ENCODE data around the gene DLEC1.

Gene DLEC1

GRCh38 chr3:38043486-38043885 is 4.5 kb downstream of the DLEC1 start:
- H3K9ac ChIP-seq (ENCODE audit: low read depth, low read length, poor library complexity) = no peak overlapping the region
- no peak overlapping the region for H2BK12ac ChIP-seq (ENCODE audit: low read length)
- H2BK15ac ChIP-seq (ENCODE audit: low read length) = no peak overlapping the region
- no peaks in the 10 kb centered on the region for H3K79me1 ChIP-seq (ENCODE audit: low read depth, low read length)
- no peak overlapping the region for H3K18ac ChIP-seq (ENCODE audit: low read length)
- H2BK5ac ChIP-seq (ENCODE audit: low read length) = no peak overlapping the region
- no CpG with 5 or more reads among the region's 4 CpGs for WGBS, 2 donors (ENCODE audit: extremely low coverage in 2 of 2, insufficient read length in 2 of 2, insufficient replicate concordance in 1 of 2)
- H3K9me3 ChIP-seq (replicated peaks in 1 of 2; ENCODE audit: control insufficient read depth in 2 of 2, insufficient read depth in 1 of 2, low read depth in 1 of 2, low read length in 2 of 2) = no peaks in the 10 kb centered on the region
- H4K8ac ChIP-seq (ENCODE audit: low read depth, low read length) = no peak overlapping the region
- no peak overlapping the region for H3K14ac ChIP-seq (ENCODE audit: low read length)
- H3K27me3 ChIP-seq (ENCODE audit: control insufficient read depth in 3 of 3, insufficient read depth in 3 of 3, low read depth in 1 of 3, low read length in 3 of 3) = peaks cover 2 to 35% (median 17%) of the 10 kb centered on the region in 3 experiments
- DNase-seq (ENCODE audit: low spot score) = no peak
- H4K91ac ChIP-seq (ENCODE audit: low read depth, low read length, poor library complexity) = no peak overlapping the region
- no peak overlapping the region for H2AFZ ChIP-seq (ENCODE audit: low read length)
- H3K4me1 ChIP-seq (ENCODE audit: control insufficient read depth in 2 of 2, insufficient read depth in 1 of 2, low read depth in 1 of 2, low read length in 2 of 2) = peaks cover 0 to 3% of the 10 kb centered on the region in 2 donors
- H2AK5ac ChIP-seq (ENCODE audit: low read depth, low read length) = no peak overlapping the region
- H3K23ac ChIP-seq (ENCODE audit: low read depth, low read length, poor library complexity) = no peak overlapping the region
- H2BK120ac ChIP-seq (ENCODE audit: low read depth, low read length) = no peak overlapping the region
- H3K4ac ChIP-seq (ENCODE audit: low read length) = no peak overlapping the region
- H3K4me2 ChIP-seq (ENCODE audit: insufficient read depth, low read length, poor library complexity, severe bottlenecking) = no peak overlapping the region
- H3K36me3 ChIP-seq (replicated peaks in 1 of 2; ENCODE audit: control insufficient read depth in 2 of 2, insufficient read depth in 2 of 2, low read length in 2 of 2) = no peaks in the 10 kb centered on the region
- H3K27ac ChIP-seq (replicated peaks; ENCODE audit: low read length) = no peak overlapping the region
- no peak overlapping the region for H3K4me3 ChIP-seq (ENCODE audit: low read length in 2 of 2)

- Histone ChIP-seq H3K23ac (ENCODE audit: low read depth, low read length, poor library complexity) (no peak overlapping the region), H3K9me3 (replicated peaks in 1 of 2; ENCODE audit: control insufficient read depth in 2 of 2, insufficient read depth in 1 of 2, low read depth in 1 of 2, low read length in 2 of 2) (no peaks in the 10 kb centered on the region), H2BK5ac (ENCODE audit: low read length) (no peak overlapping the region), H4K91ac (ENCODE audit: low read depth, low read length, poor library complexity) (no peak overlapping the region), H3K4me3 (ENCODE audit: low read length in 2 of 2) (no peak overlapping the region), H2AFZ (ENCODE audit: low read length) (no peak overlapping the region), H2AK5ac (ENCODE audit: low read depth, low read length) (no peak overlapping the region), H3K27me3 (ENCODE audit: control insufficient read depth in 3 of 3, insufficient read depth in 3 of 3, low read depth in 1 of 3, low read length in 3 of 3) (peaks cover 0 to 20% (median 0%) of the 10 kb centered on the region in 3 experiments), H3K4ac (ENCODE audit: low read length) (no peak overlapping the region), H3K36me3 (replicated peaks in 1 of 2; ENCODE audit: control insufficient read depth in 2 of 2, insufficient read depth in 2 of 2, low read length in 2 of 2) (no peaks in the 10 kb centered on the region), H3K4me2 (ENCODE audit: insufficient read depth, low read length, poor library complexity, severe bottlenecking) (no peak overlapping the region), H3K14ac (ENCODE audit: low read length) (no peak overlapping the region), H4K8ac (ENCODE audit: low read depth, low read length) (no peak overlapping the region), H3K18ac (ENCODE audit: low read length) (no peak overlapping the region), H2BK15ac (ENCODE audit: low read length) (no peak overlapping the region), H3K27ac (replicated peaks; ENCODE audit: low read length) (no peak overlapping the region), H3K79me1 (ENCODE audit: low read depth, low read length) (no peaks in the 10 kb centered on the region), H2BK12ac (ENCODE audit: low read length) (no peak overlapping the region), H2BK120ac (ENCODE audit: low read depth, low read length) (no peak overlapping the region), H3K9ac (ENCODE audit: low read depth, low read length, poor library complexity) (no peak overlapping the region), H3K4me1 (ENCODE audit: control insufficient read depth in 2 of 2, insufficient read depth in 1 of 2, low read depth in 1 of 2, low read length in 2 of 2) (peaks cover 0 to 7% of the 10 kb centered on the region in 2 donors)
- no CpG with 5 or more reads among the region's 4 CpGs for WGBS, 2 donors (ENCODE audit: extremely low coverage in 2 of 2, insufficient read length in 2 of 2, insufficient replicate concordance in 1 of 2)
- no peak for DNase-seq (ENCODE audit: low spot score)
These were observed 7.0 kb downstream of the DLEC1 start for GRCh38 chr3:38046027-38046426.

DNA sequence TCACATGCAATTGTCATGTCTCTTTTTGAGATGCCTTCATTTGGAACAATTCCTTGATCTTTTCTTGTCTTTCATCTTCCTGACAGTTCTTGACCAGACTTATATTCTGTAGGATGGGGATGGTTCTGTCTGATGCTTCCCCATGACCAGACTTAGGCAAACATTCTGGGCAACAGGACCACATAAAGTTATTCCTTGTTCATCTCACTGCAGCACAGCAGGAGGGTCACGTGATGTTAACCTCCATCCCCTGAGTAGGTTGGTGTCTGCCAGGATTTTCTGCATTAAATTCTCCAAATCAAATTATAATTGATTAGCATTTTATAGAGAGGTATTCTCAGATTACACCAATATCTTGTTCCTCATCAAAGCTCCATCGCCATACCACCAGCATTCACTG is 7.8 kb downstream of the DLEC1 start:
- no peak for DNase-seq (ENCODE audit: low spot score)
- Histone ChIP-seq H3K23ac (ENCODE audit: low read depth, low read length, poor library complexity) (no peak overlapping the region), H3K36me3 (replicated peaks in 1 of 2; ENCODE audit: control insufficient read depth in 2 of 2, insufficient read depth in 2 of 2, low read length in 2 of 2) (no peaks in the 10 kb centered on the region), H2BK12ac (ENCODE audit: low read length) (no peak overlapping the region), H3K4me2 (ENCODE audit: insufficient read depth, low read length, poor library complexity, severe bottlenecking) (no peak overlapping the region), H3K27me3 (ENCODE audit: control insufficient read depth in 3 of 3, insufficient read depth in 3 of 3, low read depth in 1 of 3, low read length in 3 of 3) (peaks cover 0 to 20% (median 0%) of the 10 kb centered on the region in 3 experiments), H3K4me1 (ENCODE audit: control insufficient read depth in 2 of 2, insufficient read depth in 1 of 2, low read depth in 1 of 2, low read length in 2 of 2) (peaks cover 0 to 7% of the 10 kb centered on the region in 2 donors), H3K9ac (ENCODE audit: low read depth, low read length, poor library complexity) (no peak overlapping the region), H3K4me3 (ENCODE audit: low read length in 2 of 2) (no peak overlapping the region), H3K27ac (replicated peaks; ENCODE audit: low read length) (no peak overlapping the region), H3K79me1 (ENCODE audit: low read depth, low read length) (no peaks in the 10 kb centered on the region), H3K14ac (ENCODE audit: low read length) (no peak overlapping the region), H2AK5ac (ENCODE audit: low read depth, low read length) (no peak overlapping the region), H4K8ac (ENCODE audit: low read depth, low read length) (no peak overlapping the region), H2BK120ac (ENCODE audit: low read depth, low read length) (no peak overlapping the region), H2AFZ (ENCODE audit: low read length) (no peak overlapping the region), H3K4ac (ENCODE audit: low read length) (no peak overlapping the region), H4K91ac (ENCODE audit: low read depth, low read length, poor library complexity) (no peak overlapping the region), H3K9me3 (replicated peaks in 1 of 2; ENCODE audit: control insufficient read depth in 2 of 2, insufficient read depth in 1 of 2, low read depth in 1 of 2, low read length in 2 of 2) (peaks cover 0 to 4% of the 10 kb centered on the region in 2 donors), H2BK5ac (ENCODE audit: low read length) (no peak overlapping the region), H2BK15ac (ENCODE audit: low read length) (no peak overlapping the region), H3K18ac (ENCODE audit: low read length) (no peak overlapping the region)
- WGBS, 2 donors (ENCODE audit: extremely low coverage in 2 of 2, insufficient read length in 2 of 2, insufficient replicate concordance in 1 of 2) = no CpG with 5 or more reads among the region's 2 CpGs

- no peak overlapping the region for H4K8ac ChIP-seq (ENCODE audit: low read depth, low read length)
- no peak overlapping the region for H3K4me2 ChIP-seq (ENCODE audit: insufficient read depth, low read length, poor library complexity, severe bottlenecking)
- H2AFZ ChIP-seq (ENCODE audit: low read length) = no peak overlapping the region
- no CpG with 5 or more reads among the region's 2 CpGs for WGBS, 2 donors (ENCODE audit: extremely low coverage in 2 of 2, insufficient read length in 2 of 2, insufficient replicate concordance in 1 of 2)
- no peak overlapping the region for H3K23ac ChIP-seq (ENCODE audit: low read depth, low read length, poor library complexity)
- H3K27me3 ChIP-seq (ENCODE audit: control insufficient read depth in 3 of 3, insufficient read depth in 3 of 3, low read depth in 1 of 3, low read length in 3 of 3) = peaks cover 0 to 20% (median 0%) of the 10 kb centered on the region in 3 experiments
- H2BK12ac ChIP-seq (ENCODE audit: low read length) = no peak overlapping the region
- no peak overlapping the region for H3K18ac ChIP-seq (ENCODE audit: low read length)
- no peak overlapping the region for H3K14ac ChIP-seq (ENCODE audit: low read length)
- H3K4me1 ChIP-seq (ENCODE audit: control insufficient read depth in 2 of 2, insufficient read depth in 1 of 2, low read depth in 1 of 2, low read length in 2 of 2) = peaks cover 0 to 7% of the 10 kb centered on the region in 2 donors
- no peaks in the 10 kb centered on the region for H3K79me1 ChIP-seq (ENCODE audit: low read depth, low read length)
- no peak overlapping the region for H2BK15ac ChIP-seq (ENCODE audit: low read length)
- no peak overlapping the region for H2BK5ac ChIP-seq (ENCODE audit: low read length)
- no peak overlapping the region for H3K27ac ChIP-seq (replicated peaks; ENCODE audit: low read length)
- H2AK5ac ChIP-seq (ENCODE audit: low read depth, low read length) = no peak overlapping the region
- no peak overlapping the region for H2BK120ac ChIP-seq (ENCODE audit: low read depth, low read length)
- no peaks in the 10 kb centered on the region for H3K36me3 ChIP-seq (replicated peaks in 1 of 2; ENCODE audit: control insufficient read depth in 2 of 2, insufficient read depth in 2 of 2, low read length in 2 of 2)
- no peak overlapping the region for H3K4ac ChIP-seq (ENCODE audit: low read length)
- H4K91ac ChIP-seq (ENCODE audit: low read depth, low read length, poor library complexity) = no peak overlapping the region
- no peak for DNase-seq (ENCODE audit: low spot score)
- H3K9ac ChIP-seq (ENCODE audit: low read depth, low read length, poor library complexity) = no peak overlapping the region
- no peak overlapping the region for H3K4me3 ChIP-seq (ENCODE audit: low read length in 2 of 2)
- peaks cover 5 to 9% of the 10 kb centered on the region in 2 donors for H3K9me3 ChIP-seq (replicated peaks in 1 of 2; ENCODE audit: control insufficient read depth in 2 of 2, insufficient read depth in 1 of 2, low read depth in 1 of 2, low read length in 2 of 2)
These were observed 8.9 kb downstream of the DLEC1 start for GRCh38 chr3:38047896-38048295.

Measured in neuronal stem cell (in vitro differentiated cells).